HepG2 (cell line): ENCODE results near the gene HES1. TPM values are rescaled to one million over a fixed set of nuclear protein-coding genes. Genes with fewer than 3 reads are reported as not detected.

Source experiments
- KLF13 ChIP-seq: sonication (generic); formaldehyde crosslinking; IDR thresholded peaks from 2 replicates; pipeline ENCODE4 v1.4.0; 2020; ENCODE audit warnings: mild to moderate bottlenecking, missing genetic modification reagents
- KLF9 ChIP-seq: IDR thresholded peaks from 2 replicates; pipeline ENCODE4 v1.6.1; 2016; ENCODE audit warnings: low read depth
- PRDM10 ChIP-seq: sonication (generic); formaldehyde crosslinking; IDR thresholded peaks from 2 replicates; pipeline ENCODE4 v1.4.0; 2020; ENCODE audit warnings: low read depth, missing genetic modification reagents
- polyA plus RNA-seq, 8 experiments: library from polyadenylated mRNA; depleted of rRNA in 3 of 8; stranded (reverse) in 7 of 8; unstranded in 1 of 8; fragments of >200 nt; fragmentation: Illumina TruSeq in 4 of 8; extraction: Trizol in 4 of 8; gene quantifications; 2 replicates each; pipeline versions ENCODE4 v1.2.1 to v1.2.3, GENCODE V29; 2011 to 2016; ENCODE audit warnings: low read depth in 4 of 8, missing spikeins in 1 of 8, mixed read lengths in 1 of 8; ENCODE audit not compliant: insufficient read depth in 1 of 8
- total RNA-seq, 5 experiments: library from RNA; depleted of rRNA; stranded (reverse); fragments of >200 nt; fragmentation: Illumina TruSeq; extraction: Trizol; gene quantifications; 2 replicates each; pipeline ENCODE4 v1.2.3, GENCODE V29; 2016; ENCODE audit warnings: low read depth in 1 of 5
- TF ChIP-seq, protein P1 (sequence below): sonication (generic); formaldehyde crosslinking; IDR thresholded peaks from 2 replicates; pipeline ENCODE4 v1.5.0; 2020; ENCODE audit warnings: mild to moderate bottlenecking, missing genetic modification reagents, borderline replicate concordance
- TF ChIP-seq, protein P2 (sequence below): sonication (generic); formaldehyde crosslinking; conservative IDR thresholded peaks from 2 replicates; pipeline ENCODE4 v1.4.0; 2020; ENCODE audit warnings: missing genetic modification reagents

HES1 gene
- total and polyA plus RNA-seq, 2 of the 13 experiments (the other 11 are each of a cell fraction or from before 2014, with no cell fraction given): 15.4 to 19.8 TPM

DNA sequence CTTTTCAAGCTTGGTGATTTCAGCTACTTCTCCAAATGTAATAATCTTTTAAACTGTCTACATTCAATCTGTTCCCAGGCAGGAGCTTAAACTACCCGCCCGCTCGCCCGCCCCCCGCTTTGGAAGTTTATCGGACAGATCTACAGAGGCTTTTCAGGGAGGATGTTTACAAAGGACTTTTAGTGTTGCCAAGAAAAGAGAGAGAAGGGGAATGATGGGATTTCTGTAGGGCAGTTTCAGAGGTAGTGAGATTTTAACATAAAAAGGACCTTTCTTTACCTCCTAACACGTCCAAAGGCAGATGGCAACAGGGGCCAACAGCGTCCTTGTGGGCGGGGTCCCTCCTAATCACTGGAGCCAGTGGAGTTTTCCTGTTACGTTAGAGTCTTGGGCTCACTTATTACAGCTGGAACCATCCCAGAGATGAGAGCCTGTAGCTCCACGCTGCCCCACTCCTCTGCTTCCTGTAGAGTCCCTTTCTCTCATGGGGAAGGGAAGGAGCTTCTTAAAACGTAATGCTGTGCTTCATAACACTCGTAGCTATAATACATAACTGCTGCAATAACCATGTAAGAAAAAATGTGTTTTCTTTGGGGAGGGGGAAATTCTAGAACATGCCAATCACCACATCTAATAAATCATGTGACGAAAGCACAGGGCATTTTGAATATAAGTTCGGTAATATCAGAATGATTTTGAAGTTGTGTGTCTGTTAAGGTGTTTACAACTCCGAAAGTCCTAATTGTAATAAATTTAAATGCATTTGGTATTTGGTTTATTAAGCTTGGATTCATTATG is 30.9 kb downstream of the HES1 start (continued):
- TF ChIP-seq, protein P1, sequence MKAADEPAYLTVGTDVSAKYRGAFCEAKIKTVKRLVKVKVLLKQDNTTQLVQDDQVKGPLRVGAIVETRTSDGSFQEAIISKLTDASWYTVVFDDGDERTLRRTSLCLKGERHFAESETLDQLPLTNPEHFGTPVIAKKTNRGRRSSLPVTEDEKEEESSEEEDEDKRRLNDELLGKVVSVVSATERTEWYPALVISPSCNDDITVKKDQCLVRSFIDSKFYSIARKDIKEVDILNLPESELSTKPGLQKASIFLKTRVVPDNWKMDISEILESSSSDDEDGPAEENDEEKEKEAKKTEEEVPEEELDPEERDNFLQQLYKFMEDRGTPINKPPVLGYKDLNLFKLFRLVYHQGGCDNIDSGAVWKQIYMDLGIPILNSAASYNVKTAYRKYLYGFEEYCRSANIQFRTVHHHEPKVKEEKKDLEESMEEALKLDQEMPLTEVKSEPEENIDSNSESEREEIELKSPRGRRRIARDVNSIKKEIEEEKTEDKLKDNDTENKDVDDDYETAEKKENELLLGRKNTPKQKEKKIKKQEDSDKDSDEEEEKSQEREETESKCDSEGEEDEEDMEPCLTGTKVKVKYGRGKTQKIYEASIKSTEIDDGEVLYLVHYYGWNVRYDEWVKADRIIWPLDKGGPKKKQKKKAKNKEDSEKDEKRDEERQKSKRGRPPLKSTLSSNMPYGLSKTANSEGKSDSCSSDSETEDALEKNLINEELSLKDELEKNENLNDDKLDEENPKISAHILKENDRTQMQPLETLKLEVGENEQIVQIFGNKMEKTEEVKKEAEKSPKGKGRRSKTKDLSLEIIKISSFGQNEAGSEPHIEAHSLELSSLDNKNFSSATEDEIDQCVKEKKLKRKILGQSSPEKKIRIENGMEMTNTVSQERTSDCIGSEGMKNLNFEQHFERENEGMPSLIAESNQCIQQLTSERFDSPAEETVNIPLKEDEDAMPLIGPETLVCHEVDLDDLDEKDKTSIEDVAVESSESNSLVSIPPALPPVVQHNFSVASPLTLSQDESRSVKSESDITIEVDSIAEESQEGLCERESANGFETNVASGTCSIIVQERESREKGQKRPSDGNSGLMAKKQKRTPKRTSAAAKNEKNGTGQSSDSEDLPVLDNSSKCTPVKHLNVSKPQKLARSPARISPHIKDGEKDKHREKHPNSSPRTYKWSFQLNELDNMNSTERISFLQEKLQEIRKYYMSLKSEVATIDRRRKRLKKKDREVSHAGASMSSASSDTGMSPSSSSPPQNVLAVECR (CRISPR knock-in tag): no peak
- TF ChIP-seq, protein P2, sequence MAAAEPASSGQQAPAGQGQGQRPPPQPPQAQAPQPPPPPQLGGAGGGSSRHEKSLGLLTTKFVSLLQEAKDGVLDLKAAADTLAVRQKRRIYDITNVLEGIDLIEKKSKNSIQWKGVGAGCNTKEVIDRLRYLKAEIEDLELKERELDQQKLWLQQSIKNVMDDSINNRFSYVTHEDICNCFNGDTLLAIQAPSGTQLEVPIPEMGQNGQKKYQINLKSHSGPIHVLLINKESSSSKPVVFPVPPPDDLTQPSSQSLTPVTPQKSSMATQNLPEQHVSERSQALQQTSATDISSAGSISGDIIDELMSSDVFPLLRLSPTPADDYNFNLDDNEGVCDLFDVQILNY (CRISPR knock-in tag): no peak
- TF ChIP-seq PRDM10: no peak
- no peak for TF ChIP-seq KLF13 (CRISPR knock-in tag)
- TF ChIP-seq KLF9 (CRISPR knock-in tag): no peak
- TF ChIP-seq, all 625 proteins: peak for 0
